ENCODE measurements around the gene KIF23. TPM values are rescaled to one million over a fixed set of nuclear protein-coding genes. Genes with fewer than 3 reads are reported as not detected.

KIF23 gene
- total and polyA plus RNA-seq, 2 experiments from 2014 or later = 12.3 to 58.9 TPM

GRCh38 chr15:69435985-69436384 is 21.8 kb downstream of the KIF23 start:
- Histone ChIP-seq H3K36me3 (peaks cover 9% of the 10 kb centered on the region), H3K27me3 (no peaks in the 10 kb centered on the region), H3K4me1 (ENCODE audit: low read depth) (no peaks in the 10 kb centered on the region), H3K27ac (no peak overlapping the region), H3K4me3 (no peak overlapping the region), H3K9me3 (ENCODE audit: low read depth) (no peaks in the 10 kb centered on the region)
- no peak for DNase-seq (ENCODE audit: low read depth in 1 of 2, low spot score in 1 of 2)
- TF ChIP-seq CTCF (IDR thresholded peaks at IDR 0.05; ENCODE audit: low read depth, low read length) = no peak

- Histone ChIP-seq H3K4me1 (ENCODE audit: low read depth) (no peaks in the 10 kb centered on the region), H3K36me3 (peaks cover 9% of the 10 kb centered on the region), H3K27me3 (no peaks in the 10 kb centered on the region), H3K9me3 (ENCODE audit: low read depth) (no peaks in the 10 kb centered on the region), H3K4me3 (no peak overlapping the region), H3K27ac (no peak overlapping the region)
- no peak for DNase-seq (ENCODE audit: low read depth in 1 of 2, low spot score in 1 of 2)
- TF ChIP-seq CTCF (IDR thresholded peaks at IDR 0.05; ENCODE audit: low read depth, low read length) = no peak
Measured at GRCh38 chr15:69436951-69437350, 22.8 kb downstream of the KIF23 start.

GRCh38 chr15:69439623-69440022 is 25.5 kb downstream of the KIF23 start:
- DNase-seq (ENCODE audit: low read depth in 1 of 2, low spot score in 1 of 2) = no peak
- no peaks in the 10 kb centered on the region for H3K4me1 ChIP-seq (ENCODE audit: low read depth)
- no peak overlapping the region for H3K27ac ChIP-seq
- H3K27me3 ChIP-seq = no peaks in the 10 kb centered on the region
- H3K36me3 ChIP-seq = peaks cover 10% of the 10 kb centered on the region
- H3K4me3 ChIP-seq = no peak overlapping the region
- TF ChIP-seq CTCF (IDR thresholded peaks at IDR 0.05; ENCODE audit: low read depth, low read length) = no peak
- H3K9me3 ChIP-seq (ENCODE audit: low read depth) = no peaks in the 10 kb centered on the region

- DNase-seq (ENCODE audit: low read depth in 1 of 2, low spot score in 1 of 2) = no peak
- Histone ChIP-seq H3K4me1 (ENCODE audit: low read depth) (peaks cover 28% of the 10 kb centered on the region), H3K4me3 (no peak overlapping the region), H3K27me3 (no peaks in the 10 kb centered on the region), H3K27ac (no peak overlapping the region), H3K36me3 (peaks cover 6% of the 10 kb centered on the region), H3K9me3 (ENCODE audit: low read depth) (no peaks in the 10 kb centered on the region)
- no peak for TF ChIP-seq CTCF (IDR thresholded peaks at IDR 0.05; ENCODE audit: low read depth, low read length)
Measured at GRCh38 chr15:69443032-69443611, 29.0 kb downstream of the KIF23 start.

- no peaks in the 10 kb centered on the region for H3K9me3 ChIP-seq (ENCODE audit: low read depth)
- no peaks in the 10 kb centered on the region for H3K27me3 ChIP-seq
- no peak for DNase-seq (ENCODE audit: low read depth in 1 of 2, low spot score in 1 of 2)
- no peak overlapping the region for H3K4me3 ChIP-seq
- H3K36me3 ChIP-seq = peaks cover 6% of the 10 kb centered on the region
- H3K4me1 ChIP-seq (ENCODE audit: low read depth) = peaks cover 28% of the 10 kb centered on the region
- TF ChIP-seq CTCF (IDR thresholded peaks at IDR 0.05; ENCODE audit: low read depth, low read length) = no peak
- H3K27ac ChIP-seq = no peak overlapping the region
Measured at GRCh38 chr15:69444686-69445085, 30.5 kb downstream of the KIF23 start.
